ENCODE measurements around the gene GOLGA5. TPM values are rescaled to one million over a fixed set of nuclear protein-coding genes. Genes with fewer than 3 reads are reported as not detected.

Gene GOLGA5
- total and polyA plus RNA-seq, 2 donors (not counting 1 experiment from before 2014, with no cell fraction given): 13.3 to 23.1 TPM

DNA sequence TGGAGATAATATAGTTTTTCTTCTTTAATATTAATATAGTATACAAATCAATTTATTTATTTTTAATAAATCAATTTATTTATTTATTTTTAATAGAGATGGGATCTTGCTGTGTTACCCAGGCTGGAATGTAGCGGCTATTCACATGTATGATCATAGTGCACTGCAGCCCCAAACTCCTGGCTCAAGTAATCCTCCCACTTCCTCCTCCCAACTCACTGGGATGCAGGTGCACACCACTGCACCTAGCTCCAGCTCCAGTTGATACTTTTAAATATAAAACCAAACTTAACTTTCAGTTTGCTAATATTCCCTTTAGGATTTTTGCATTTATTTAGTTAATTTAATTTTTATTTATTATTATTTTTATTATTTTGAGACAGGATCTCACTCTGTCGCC is 8.6 kb downstream of the GOLGA5 start:
- no peaks in the 10 kb centered on the region for H3K9me3 Mint-ChIP-seq (ENCODE audit: insufficient read depth)
- H2AFZ ChIP-seq (ENCODE audit: insufficient read depth, low read depth, low read length, poor library complexity, severe bottlenecking): no peak overlapping the region
- H3K79me2 ChIP-seq (ENCODE audit: control insufficient read depth, insufficient read depth, low read length): peaks cover 80% of the 10 kb centered on the region
- H3K9me3 ChIP-seq (ENCODE audit: control extremely low read depth in 1 of 3, control insufficient read depth in 2 of 3, insufficient read depth in 1 of 3, low read length in 2 of 3): peaks cover 0 to 2% (median 0%) of the 10 kb centered on the region in 3 donors
- no peak overlapping the region for H3K9ac ChIP-seq (ENCODE audit: low read length)
- intact Hi-C loops (cut with micrococcal nuclease): no loop called here
- TF ChIP-seq, protein P1, sequence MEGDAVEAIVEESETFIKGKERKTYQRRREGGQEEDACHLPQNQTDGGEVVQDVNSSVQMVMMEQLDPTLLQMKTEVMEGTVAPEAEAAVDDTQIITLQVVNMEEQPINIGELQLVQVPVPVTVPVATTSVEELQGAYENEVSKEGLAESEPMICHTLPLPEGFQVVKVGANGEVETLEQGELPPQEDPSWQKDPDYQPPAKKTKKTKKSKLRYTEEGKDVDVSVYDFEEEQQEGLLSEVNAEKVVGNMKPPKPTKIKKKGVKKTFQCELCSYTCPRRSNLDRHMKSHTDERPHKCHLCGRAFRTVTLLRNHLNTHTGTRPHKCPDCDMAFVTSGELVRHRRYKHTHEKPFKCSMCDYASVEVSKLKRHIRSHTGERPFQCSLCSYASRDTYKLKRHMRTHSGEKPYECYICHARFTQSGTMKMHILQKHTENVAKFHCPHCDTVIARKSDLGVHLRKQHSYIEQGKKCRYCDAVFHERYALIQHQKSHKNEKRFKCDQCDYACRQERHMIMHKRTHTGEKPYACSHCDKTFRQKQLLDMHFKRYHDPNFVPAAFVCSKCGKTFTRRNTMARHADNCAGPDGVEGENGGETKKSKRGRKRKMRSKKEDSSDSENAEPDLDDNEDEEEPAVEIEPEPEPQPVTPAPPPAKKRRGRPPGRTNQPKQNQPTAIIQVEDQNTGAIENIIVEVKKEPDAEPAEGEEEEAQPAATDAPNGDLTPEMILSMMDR (IDR thresholded peaks at IDR 0.05): no peak
- no peak for TF ChIP-seq EZH2 (IDR thresholded peaks at IDR 0.05; ENCODE audit: borderline replicate concordance, insufficient read depth, low read depth, low read length, poor library complexity, severe bottlenecking)
- H3K4me3 Mint-ChIP-seq: no peak overlapping the region
- no peak overlapping the region for H3K4me2 ChIP-seq (replicated peaks; ENCODE audit: low read depth, low read length, poor library complexity, severe bottlenecking)
- no peaks in the 10 kb centered on the region for H3K27me3 ChIP-seq (replicated peaks in 1 of 4; ENCODE audit: control extremely low read depth in 1 of 4, control insufficient read depth in 3 of 4, insufficient read depth in 4 of 4, low read length in 3 of 4)
- ChIA-PET CTCF (no interaction called here), POLR2A (no interaction called here)
- no peak overlapping the region for H3K27ac Mint-ChIP-seq
- ATAC-seq (ENCODE audit: low read depth) (no peak), DNase-seq (no peak)
- peaks cover 15 to 48% of the 10 kb centered on the region in 2 experiments for H3K36me3 ChIP-seq (replicated peaks in 1 of 2; ENCODE audit: control extremely low read depth in 1 of 2, control insufficient read depth in 1 of 2, extremely low read depth in 1 of 2, insufficient read depth in 2 of 2, low read length in 1 of 2)
- 100% methylated on average over 1 of the region's 2 CpGs for WGBS (ENCODE audit: insufficient coverage)
- peaks cover 65% of the 10 kb centered on the region for H4K20me1 ChIP-seq (ENCODE audit: control insufficient read depth, insufficient read depth, low read length, poor library complexity, severe bottlenecking)
- peaks cover 46% of the 10 kb centered on the region for H3K4me1 Mint-ChIP-seq
- peaks cover 5 to 18% of the 10 kb centered on the region in 2 donors for H3K4me1 ChIP-seq (ENCODE audit: control insufficient read depth in 2 of 2, insufficient read depth in 2 of 2, low read length in 2 of 2)
- no peak overlapping the region for H3K4me3 ChIP-seq (ENCODE audit: control extremely low read depth in 1 of 5, extremely low read depth in 1 of 5, insufficient read depth in 1 of 5, low read depth in 2 of 5, low read length in 4 of 5)
- no peaks in the 10 kb centered on the region for H3K27me3 Mint-ChIP-seq
- H3K27ac ChIP-seq (ENCODE audit: low read length in 2 of 2): no peak overlapping the region

DNA sequence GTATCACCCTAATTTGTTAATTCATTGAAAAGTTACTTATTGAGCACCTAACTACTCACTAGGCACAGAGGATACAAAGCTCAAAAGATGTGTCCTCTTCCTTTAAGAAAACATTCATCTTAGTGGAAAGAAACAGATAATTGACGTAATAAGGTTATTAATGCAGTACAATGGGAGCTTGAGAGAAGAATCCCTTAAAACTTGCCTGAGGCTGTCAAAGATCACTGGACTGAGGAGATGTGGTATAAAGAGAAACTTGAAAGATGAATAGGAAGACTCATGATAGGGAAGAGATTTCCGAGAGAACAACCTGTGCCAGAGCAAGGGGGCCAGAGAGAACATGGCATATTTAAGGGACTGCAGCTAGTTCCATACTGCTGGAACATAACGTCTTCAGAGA is 19.1 kb downstream of the GOLGA5 start:
- DNase-seq (no peak), ATAC-seq (ENCODE audit: low read depth) (no peak)
- 100% methylated on average over 2 of the region's 3 CpGs for WGBS (ENCODE audit: insufficient coverage)
- H3K27ac Mint-ChIP-seq: no peak overlapping the region
- peaks cover 6% of the 10 kb centered on the region for H3K79me2 ChIP-seq (ENCODE audit: control insufficient read depth, insufficient read depth, low read length)
- ChIA-PET CTCF (no interaction called here), POLR2A (no interaction called here)
- no peak overlapping the region for H3K4me2 ChIP-seq (replicated peaks; ENCODE audit: low read depth, low read length, poor library complexity, severe bottlenecking)
- no peak overlapping the region for H3K27ac ChIP-seq (ENCODE audit: low read length in 2 of 2)
- no peak overlapping the region for H3K9ac ChIP-seq (ENCODE audit: low read length)
- intact Hi-C loops (cut with micrococcal nuclease): no loop called here
- H3K4me3 Mint-ChIP-seq: no peak overlapping the region
- H2AFZ ChIP-seq (ENCODE audit: insufficient read depth, low read depth, low read length, poor library complexity, severe bottlenecking): no peak overlapping the region
- no peaks in the 10 kb centered on the region for H3K27me3 Mint-ChIP-seq
- peaks cover 7% of the 10 kb centered on the region for H4K20me1 ChIP-seq (ENCODE audit: control insufficient read depth, insufficient read depth, low read length, poor library complexity, severe bottlenecking)
- no peak for TF ChIP-seq EZH2 (IDR thresholded peaks at IDR 0.05; ENCODE audit: borderline replicate concordance, insufficient read depth, low read depth, low read length, poor library complexity, severe bottlenecking)
- TF ChIP-seq, protein P1 (IDR thresholded peaks at IDR 0.05): no peak
- H3K36me3 ChIP-seq (replicated peaks in 1 of 2; ENCODE audit: control extremely low read depth in 1 of 2, control insufficient read depth in 1 of 2, extremely low read depth in 1 of 2, insufficient read depth in 2 of 2, low read length in 1 of 2): peaks cover 31 to 92% of the 10 kb centered on the region in 2 experiments
- H3K4me1 ChIP-seq (ENCODE audit: control insufficient read depth in 2 of 2, insufficient read depth in 2 of 2, low read length in 2 of 2): no peaks in the 10 kb centered on the region
- H3K4me1 Mint-ChIP-seq: no peaks in the 10 kb centered on the region
- no peak overlapping the region for H3K4me3 ChIP-seq (ENCODE audit: control extremely low read depth in 1 of 5, extremely low read depth in 1 of 5, insufficient read depth in 1 of 5, low read depth in 2 of 5, low read length in 4 of 5)
- H3K9me3 Mint-ChIP-seq (ENCODE audit: insufficient read depth): no peaks in the 10 kb centered on the region
- no peaks in the 10 kb centered on the region for H3K27me3 ChIP-seq (replicated peaks in 1 of 4; ENCODE audit: control extremely low read depth in 1 of 4, control insufficient read depth in 3 of 4, insufficient read depth in 4 of 4, low read length in 3 of 4)
- no peaks in the 10 kb centered on the region for H3K9me3 ChIP-seq (ENCODE audit: control extremely low read depth in 1 of 3, control insufficient read depth in 2 of 3, insufficient read depth in 1 of 3, low read length in 2 of 3)
